ENCODE results near the gene PRLR.

PRLR gene

GRCh38 chr5:35159370-35159742 lies 70.9 kb downstream of the PRLR start:
- DNase-seq (ENCODE audit: low spot score), result peak; percentile 12

DNA sequence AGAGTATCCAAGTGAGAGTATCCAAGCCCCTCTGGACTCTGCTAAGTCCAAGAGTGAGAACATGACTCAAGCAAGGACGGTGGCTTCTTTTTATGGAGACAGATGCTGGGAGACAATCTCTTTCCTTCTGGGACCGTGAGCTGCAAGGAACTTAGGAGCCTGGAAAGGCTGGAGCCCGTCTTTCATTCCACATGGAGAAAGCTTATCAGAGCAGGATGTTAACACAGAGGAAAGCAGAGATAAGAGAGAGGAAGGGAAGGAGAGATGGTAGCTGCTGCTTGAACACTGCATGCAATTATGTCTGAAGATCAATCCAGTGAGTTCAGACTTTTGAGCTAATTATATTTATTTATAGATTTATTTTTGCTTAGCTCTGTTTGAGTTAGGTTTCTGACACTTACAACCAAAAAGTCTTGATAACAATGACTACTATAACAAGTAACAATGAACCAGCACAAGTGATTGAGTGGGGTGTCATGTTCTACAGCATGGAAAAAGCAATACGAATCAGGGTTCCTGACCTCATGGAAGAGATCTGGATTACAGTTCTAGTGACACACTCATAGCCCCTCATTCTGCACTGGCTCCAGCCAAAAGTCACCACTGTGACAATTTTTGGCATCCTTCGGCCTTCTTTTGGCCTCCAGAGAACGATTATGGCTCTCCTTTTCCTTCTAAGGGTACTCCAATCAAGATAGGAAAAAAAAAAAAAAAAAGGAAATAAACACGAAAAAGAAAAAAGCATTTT lies 71.5 kb downstream of the PRLR start:
- DNase-seq (ENCODE audit: low spot score), result no peak

DNA sequence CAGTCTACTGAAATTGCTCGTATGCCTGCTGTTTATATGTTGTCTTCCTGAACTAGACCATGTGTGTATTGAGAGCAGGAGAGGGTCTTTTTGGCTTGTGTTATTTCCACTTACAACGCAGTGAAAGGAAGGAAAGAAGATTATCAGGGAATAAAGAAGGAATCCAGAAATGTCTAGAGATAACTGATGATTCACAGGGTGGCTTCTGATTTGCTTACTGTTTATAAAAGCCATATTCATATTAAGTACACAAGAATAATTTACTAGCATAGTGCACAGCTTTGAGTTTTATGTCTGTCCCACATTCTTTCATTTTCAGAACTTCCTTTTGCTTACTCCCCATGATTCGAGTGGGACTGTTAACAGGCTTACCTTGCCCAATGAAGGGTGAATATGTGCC lies 72.1 kb downstream of the PRLR start:
- DNase-seq (ENCODE audit: low spot score), result no peak

GRCh38 chr5:35153375-35153932 lies 76.8 kb downstream of the PRLR start:
- no peak for DNase-seq (ENCODE audit: low spot score)

DNA sequence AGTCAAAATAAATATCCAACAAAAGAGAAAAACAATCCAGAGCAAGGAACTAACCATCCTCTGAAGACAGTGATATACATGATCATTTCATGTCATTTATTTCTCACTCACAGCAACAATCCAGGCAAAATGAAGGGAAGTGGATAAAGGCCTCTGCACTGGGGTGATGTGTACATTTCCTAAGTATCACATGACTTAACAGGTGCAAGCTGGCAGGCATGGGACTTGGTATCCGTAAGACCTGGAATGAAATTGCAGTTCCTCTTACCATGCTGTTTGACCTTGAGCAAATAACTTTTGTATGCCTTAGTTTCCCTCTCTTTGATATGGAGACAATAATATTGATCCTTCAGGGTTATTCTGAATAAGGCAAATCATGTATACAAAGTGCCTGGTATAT lies 77.6 kb downstream of the PRLR start:
- DNase-seq (ENCODE audit: low spot score), result no peak

GRCh38 chr5:35151146-35151920 lies 79.0 kb downstream of the PRLR start:
- DNase-seq (ENCODE audit: low spot score), result no peak

- DNase-seq (ENCODE audit: low spot score), result no peak
Observed at GRCh38 chr5:35149041-35149440, 81.2 kb downstream of the PRLR start.

- no peak for DNase-seq (ENCODE audit: low spot score)
Observed at GRCh38 chr5:35146406-35146805, 83.9 kb downstream of the PRLR start.

GRCh38 chr5:35145691-35146317 lies 84.5 kb downstream of the PRLR start:
- no peak for DNase-seq (ENCODE audit: low spot score)

GRCh38 chr5:35145012-35145411 lies 85.3 kb downstream of the PRLR start:
- DNase-seq (ENCODE audit: low spot score), result no peak

DNA sequence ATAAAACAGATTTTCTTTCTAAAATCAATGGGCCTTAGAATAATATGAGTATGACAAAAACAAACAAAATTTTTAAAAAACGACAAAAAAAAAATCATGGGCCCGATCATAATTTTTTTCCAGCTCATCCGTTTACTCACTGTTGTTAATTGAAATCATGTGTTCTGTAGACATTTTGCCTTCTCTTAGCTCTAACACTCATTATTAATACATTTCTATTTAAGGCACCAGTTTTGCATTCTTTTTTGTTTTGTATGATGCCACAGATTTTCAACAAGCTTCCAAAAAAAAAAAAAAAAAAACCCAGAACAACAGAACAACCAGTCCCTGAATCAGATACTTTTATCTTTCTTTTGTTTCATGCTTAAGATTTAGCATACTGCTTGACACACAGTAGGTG lies 86.4 kb downstream of the PRLR start:
- DNase-seq (ENCODE audit: low spot score), result no peak

- DNase-seq (ENCODE audit: low spot score), result no peak
Observed at GRCh38 chr5:35141739-35142138, 88.5 kb downstream of the PRLR start.

- DNase-seq (ENCODE audit: low spot score), result peak; percentile 64
Observed at GRCh38 chr5:35138232-35138631, 92.1 kb downstream of the PRLR start.

DNA sequence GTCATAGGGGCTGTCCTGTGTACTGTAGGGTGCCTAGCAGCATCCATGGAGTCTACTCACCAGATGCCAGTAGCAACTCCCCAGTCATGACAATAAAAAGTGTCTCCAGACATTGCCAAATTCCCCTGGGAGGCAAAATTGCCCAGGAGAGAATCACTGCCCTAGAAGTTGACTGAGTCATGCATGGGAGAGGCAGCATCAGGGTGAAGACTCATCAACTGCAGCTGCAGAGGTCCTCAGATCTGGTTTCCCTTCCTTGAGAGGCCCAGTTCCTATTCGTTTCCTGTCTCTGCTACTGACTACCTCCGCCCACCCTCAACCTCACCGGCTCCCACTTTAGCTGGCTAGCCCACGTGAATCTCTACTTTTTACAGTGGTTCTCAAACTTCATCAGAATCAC lies 93.9 kb downstream of the PRLR start:
- DNase-seq (ENCODE audit: low spot score), result peak; percentile 82

- no peak for DNase-seq (ENCODE audit: low spot score)
Observed at GRCh38 chr5:35135239-35135700, 95.0 kb downstream of the PRLR start.

DNA sequence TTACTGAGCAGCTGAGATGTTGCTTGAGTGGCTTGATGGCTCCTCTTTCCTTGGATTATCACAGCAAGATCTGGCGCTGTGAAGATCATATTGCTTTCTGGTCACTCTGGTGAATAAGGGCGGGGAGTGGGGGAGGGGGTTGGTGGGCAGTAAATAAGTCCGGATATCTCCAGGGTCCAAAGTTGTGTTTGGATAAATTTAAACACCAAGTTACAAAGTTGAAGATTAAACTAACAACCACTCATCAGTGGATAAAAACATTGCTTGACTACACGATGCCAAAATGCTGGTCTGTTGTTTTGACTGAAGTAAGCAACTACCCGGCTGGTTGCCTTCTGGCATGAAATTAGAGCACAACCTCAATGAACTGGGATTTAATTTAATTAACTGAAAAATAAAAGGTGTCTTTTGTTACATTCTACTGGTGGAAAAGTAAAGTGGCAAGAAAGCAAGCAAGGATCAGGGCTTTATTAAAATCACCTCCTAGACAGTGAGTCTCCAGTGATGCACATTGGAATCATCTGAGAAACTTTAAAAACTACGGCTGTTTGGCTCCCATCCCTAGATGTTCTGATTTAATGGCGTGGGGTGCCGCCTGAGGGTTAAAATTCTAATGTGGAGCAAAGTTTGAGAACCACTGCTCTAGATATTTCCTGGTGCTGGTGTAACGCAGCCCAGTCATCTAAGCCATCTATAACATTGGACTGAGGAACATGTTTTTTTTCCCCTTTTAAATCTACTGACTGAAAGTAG lies 95.8 kb downstream of the PRLR start:
- DNase-seq (ENCODE audit: low spot score), result no peak

DNA sequence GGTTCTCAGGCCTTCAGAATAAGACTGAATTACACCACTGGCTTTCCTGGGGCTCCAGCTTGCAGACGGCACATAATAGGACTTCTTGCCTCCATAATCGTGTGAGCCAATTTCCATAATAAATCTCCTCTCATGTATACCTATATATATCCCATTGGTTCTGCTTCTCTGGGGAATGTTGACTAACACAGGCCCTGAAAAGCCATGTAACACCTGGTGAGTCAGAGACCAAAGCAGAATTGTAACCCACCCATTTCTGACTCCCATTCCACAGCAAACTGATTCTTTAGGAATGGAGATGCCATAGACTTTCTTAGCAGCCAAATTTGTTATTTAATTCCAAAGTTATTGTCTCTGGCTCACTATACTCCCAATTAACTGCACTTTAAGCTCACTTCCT lies 97.1 kb downstream of the PRLR start:
- DNase-seq (ENCODE audit: low spot score), result no peak

- no peak for DNase-seq (ENCODE audit: low spot score)
Observed at GRCh38 chr5:35131723-35132122, 98.6 kb downstream of the PRLR start.

DNA sequence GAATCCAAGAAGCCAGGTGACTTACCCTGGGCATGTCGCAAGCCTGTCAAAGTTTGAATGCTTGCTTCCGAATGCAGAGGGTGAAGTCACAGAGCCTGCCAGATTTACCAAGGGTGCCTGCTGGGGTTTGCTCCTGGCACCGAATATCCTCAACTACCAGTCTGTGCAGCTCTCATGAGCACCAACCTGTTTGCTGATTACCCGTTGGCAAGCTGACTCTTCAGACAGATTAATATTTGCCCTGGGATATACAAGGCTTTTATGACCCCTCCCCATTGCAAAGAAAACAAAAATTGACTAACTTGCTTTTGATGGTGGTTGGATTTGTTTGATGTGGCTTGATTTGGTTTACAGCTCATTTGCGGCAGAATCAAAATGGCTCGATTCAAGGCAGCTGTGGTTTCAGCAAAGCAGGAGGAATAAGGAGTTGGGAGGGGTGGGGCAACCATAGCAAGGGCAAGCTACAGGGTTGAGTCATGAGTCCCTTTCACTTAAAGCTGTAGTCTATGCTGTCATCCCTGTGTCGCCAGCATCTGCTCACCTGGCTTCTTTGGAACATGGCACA lies 100.3 kb downstream of the PRLR start:
- no peak for DNase-seq (ENCODE audit: low spot score)

GRCh38 chr5:35129276-35129675 lies 101.0 kb downstream of the PRLR start:
- peak; percentile 80 for DNase-seq (ENCODE audit: low spot score)

- no peak for DNase-seq (ENCODE audit: low spot score)
Observed at GRCh38 chr5:35127006-35127405, 103.3 kb downstream of the PRLR start.

GRCh38 chr5:35125746-35126145 lies 104.5 kb downstream of the PRLR start:
- no peak for DNase-seq (ENCODE audit: low spot score)
